Testis (tissue), 2 donors: ENCODE results near the gene TDRD3.

Experiments
- POLR2A ChIP-seq: fragments of 450-650 bp; IDR thresholded peaks from one replicate; pipeline ENCODE4 v1.6.1; 2017; ENCODE audit warnings: antibody characterized with exemption, mild to moderate bottlenecking, moderate library complexity
- TF ChIP-seq, protein P1 (sequence below), 3 experiments: fragments of 450-650 bp in 2 of 3; fragments of 200-600 bp in 1 of 3; sonication (generic) in 1 of 3; IDR thresholded peaks; one replicate each; pipeline ENCODE4 v1.5.1; 2016 to 2019; ENCODE audit warnings: antibody characterized with exemption in 3 of 3, mild to moderate bottlenecking in 2 of 3, moderate library complexity in 1 of 3

DNA sequence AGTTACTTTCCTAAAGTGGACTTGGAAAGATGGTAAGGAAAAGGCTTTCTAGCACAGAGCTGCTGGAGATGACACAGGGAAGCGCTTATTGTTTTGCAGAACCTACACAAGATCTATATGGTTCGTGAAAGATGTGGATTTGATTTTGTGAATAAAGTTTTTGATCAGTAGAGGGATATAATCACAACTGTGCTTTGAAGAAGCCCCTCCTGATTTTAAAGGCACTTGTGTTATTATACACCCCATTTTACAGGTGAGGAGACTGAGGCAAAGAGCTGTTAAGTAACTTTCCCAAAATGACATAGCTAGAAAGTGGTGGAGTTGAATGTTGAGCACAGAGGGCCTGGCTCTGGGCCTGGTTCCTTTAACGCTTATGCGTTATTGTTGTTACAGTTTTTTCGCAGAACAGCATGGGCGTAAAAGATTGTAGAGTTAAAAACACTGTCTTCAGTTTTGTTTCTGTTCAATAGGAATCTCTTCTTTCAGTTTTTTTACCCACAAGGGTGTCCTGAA is 1.4 kb downstream of the TDRD3 start:
- TF ChIP-seq, protein P1, sequence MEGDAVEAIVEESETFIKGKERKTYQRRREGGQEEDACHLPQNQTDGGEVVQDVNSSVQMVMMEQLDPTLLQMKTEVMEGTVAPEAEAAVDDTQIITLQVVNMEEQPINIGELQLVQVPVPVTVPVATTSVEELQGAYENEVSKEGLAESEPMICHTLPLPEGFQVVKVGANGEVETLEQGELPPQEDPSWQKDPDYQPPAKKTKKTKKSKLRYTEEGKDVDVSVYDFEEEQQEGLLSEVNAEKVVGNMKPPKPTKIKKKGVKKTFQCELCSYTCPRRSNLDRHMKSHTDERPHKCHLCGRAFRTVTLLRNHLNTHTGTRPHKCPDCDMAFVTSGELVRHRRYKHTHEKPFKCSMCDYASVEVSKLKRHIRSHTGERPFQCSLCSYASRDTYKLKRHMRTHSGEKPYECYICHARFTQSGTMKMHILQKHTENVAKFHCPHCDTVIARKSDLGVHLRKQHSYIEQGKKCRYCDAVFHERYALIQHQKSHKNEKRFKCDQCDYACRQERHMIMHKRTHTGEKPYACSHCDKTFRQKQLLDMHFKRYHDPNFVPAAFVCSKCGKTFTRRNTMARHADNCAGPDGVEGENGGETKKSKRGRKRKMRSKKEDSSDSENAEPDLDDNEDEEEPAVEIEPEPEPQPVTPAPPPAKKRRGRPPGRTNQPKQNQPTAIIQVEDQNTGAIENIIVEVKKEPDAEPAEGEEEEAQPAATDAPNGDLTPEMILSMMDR (IDR thresholded peaks at IDR 0.05): no peak
- TF ChIP-seq POLR2A: no peak
